ENCODE data around the gene SERPINB1.
"Not testable (repeated sequence)": the region's sequence is repeated elsewhere in the genome, so short reads cannot be mapped to it uniquely, and the experiment has no call there.

Gene SERPINB1

DNA sequence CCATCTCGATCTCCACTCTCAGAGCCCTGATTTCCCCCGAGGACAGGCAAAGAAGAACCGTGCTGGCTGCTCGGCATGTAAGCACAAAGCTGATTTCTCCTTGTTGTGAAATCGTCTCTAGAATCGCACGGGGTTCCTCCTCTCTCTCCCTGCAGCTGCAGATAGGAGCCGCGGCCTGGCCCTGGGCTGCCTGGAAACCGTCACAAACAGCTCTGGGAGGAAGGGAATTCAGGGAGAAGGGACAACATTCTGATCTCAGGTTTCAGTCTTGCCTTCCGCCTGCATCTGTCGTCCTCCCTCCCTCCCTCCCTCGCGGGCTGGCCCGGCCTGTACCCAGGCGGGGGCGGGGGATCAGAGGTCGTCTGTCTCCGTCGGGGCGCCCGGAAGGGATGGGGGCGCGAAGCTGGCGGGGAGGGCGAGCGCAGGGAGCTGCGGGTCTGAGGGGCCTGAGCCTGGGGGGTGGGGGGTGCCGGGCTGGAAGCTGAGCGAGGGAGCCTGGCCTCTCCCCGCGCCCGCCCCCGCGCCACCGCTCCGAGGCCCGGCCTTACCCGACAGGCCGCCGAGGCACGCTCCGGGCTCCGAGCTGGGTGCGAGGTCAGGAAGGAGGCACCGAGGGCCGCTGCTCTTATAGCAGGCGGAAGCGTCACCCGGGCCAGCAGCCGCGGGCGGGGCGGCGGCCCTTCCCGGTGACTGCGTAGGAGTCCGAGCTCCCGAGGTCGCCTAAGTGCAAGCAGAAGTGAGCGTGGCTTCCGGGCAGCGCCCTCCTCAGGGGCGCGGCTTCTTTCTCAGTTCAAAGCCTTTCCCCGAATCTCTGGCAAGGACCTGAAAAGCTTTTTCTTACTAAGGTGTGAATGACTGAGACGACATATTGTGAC, at the start of gene SERPINB1:
SERPINB1 (minus strand) TSS at position 600 of the 875 bp plus-strand sequence. CDS start 1,277 bp downstream, outside the sequence.
- Histone ChIP-seq H3K27me3 (ENCODE audit: insufficient read depth, low read length) (no peaks in the 10 kb centered on the region), H3K79me2 (ENCODE audit: control insufficient read depth, insufficient read depth, low read length, unreplicated experiment) (peaks cover 14% of the 10 kb centered on the region), H2AFZ (ENCODE audit: low read length, unreplicated experiment) (peak within 1 kb of the TSS; percentile 69), H3K4me3 (ENCODE audit: low read depth, low read length) (peak within 1 kb of the TSS; percentile 86), H3K36me3 (ENCODE audit: insufficient read depth, low read length) (peaks cover 11% of the 10 kb centered on the region), H3K4me1 (ENCODE audit: control insufficient read depth, insufficient read depth, low read length, unreplicated experiment) (peaks cover 37% of the 10 kb centered on the region), H3K27ac (ENCODE audit: low read depth, low read length) (peak within 1 kb of the TSS; percentile 84)

DNA sequence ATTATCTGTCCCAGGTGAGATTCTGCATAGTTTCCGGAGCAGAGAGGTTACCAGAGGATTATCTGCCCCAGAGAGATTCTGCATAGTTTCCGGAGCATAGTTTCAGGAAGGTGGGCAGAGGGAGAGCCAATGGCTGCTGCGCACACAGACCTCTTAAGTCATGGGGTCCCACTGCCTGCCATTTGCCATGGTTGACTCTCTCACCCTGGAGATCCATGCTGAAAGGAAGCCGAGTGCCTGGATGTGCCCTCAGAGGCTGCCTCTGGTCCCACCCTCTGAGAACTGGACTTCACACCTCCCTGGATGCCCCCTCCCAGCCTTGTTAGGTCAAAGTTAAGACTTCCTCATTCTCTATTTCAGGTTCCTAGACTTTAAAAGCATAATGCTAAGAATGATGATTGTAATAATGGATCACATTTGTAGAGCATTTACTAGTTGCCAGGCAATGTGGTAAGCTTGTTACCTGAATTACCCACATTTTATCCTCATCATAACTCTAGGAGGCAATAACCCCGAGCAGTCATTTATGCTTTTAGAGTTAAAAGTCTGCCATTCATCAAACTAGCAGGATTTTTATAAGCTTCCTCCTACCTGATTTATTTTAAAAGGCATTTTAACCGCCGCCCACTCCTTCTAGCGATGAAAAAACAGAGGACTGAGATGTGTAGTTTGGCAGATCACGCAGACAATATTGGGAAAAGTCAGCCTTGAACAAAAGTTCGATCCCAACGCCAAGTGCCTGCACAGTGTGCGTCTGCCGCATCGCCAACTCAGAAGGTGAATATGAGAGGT, 49.5 kb upstream of the SERPINB1 start:
- peaks cover 25% of the 10 kb centered on the region for H3K36me3 ChIP-seq (ENCODE audit: insufficient read depth, low read length)
- H3K27ac ChIP-seq (ENCODE audit: low read depth, low read length): no peak overlapping the region
- H2AFZ ChIP-seq (ENCODE audit: low read length, unreplicated experiment): no peak overlapping the region
- no peak overlapping the region for H3K4me3 ChIP-seq (ENCODE audit: low read depth, low read length)
- no peaks in the 10 kb centered on the region for H3K79me2 ChIP-seq (ENCODE audit: control insufficient read depth, insufficient read depth, low read length, unreplicated experiment)
- H3K4me1 ChIP-seq (ENCODE audit: control insufficient read depth, insufficient read depth, low read length, unreplicated experiment): no peaks in the 10 kb centered on the region
- no peaks in the 10 kb centered on the region for H3K27me3 ChIP-seq (ENCODE audit: insufficient read depth, low read length)

DNA sequence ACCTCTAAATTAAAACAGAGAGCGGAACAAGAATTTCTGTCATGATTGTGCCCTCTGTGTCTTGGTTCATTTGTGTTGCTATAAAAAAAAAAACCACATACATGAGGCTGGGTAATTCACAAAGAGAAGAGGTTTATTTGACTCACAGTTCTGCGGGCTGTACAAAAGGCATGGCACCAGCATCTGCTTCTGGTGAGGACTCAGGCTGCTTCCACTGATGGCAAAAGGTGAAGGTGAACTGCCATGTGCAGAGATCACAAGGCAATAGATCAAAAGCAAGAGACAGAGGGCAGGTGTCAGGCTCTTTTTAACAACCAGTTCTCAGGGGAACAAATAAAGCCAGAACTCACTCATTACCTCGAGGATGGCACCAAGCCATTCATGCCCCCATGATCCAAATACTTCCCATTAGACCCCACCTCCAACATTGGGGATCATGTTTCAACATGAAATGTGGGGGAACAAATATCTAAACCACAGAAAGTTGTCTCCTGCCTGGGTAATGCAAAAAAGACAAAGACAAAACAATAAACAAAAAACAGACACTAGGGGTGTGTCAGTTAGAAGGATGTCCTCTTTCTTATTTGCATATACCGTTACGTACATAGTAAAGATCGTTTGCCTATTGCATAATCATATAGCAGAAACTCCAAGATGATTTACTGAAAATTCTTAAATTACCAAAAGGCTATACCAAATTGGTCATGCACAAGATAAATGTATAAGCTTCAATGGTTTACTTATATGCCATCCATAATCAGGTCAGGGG, 44.5 kb upstream of the SERPINB1 start:
- H3K27me3 ChIP-seq (ENCODE audit: insufficient read depth, low read length): no peaks in the 10 kb centered on the region
- H2AFZ ChIP-seq (ENCODE audit: low read length, unreplicated experiment): no peak overlapping the region
- no peaks in the 10 kb centered on the region for H3K4me1 ChIP-seq (ENCODE audit: control insufficient read depth, insufficient read depth, low read length, unreplicated experiment)
- no peak overlapping the region for H3K27ac ChIP-seq (ENCODE audit: low read depth, low read length)
- H3K36me3 ChIP-seq (ENCODE audit: insufficient read depth, low read length): no peaks in the 10 kb centered on the region; the same call in 1 of the 2 replicates
- no peak overlapping the region for H3K4me3 ChIP-seq (ENCODE audit: low read depth, low read length)
- no peaks in the 10 kb centered on the region for H3K79me2 ChIP-seq (ENCODE audit: control insufficient read depth, insufficient read depth, low read length, unreplicated experiment)

- no peak overlapping the region for H3K27ac ChIP-seq (ENCODE audit: low read depth, low read length)
- no peak overlapping the region for H2AFZ ChIP-seq (ENCODE audit: low read length, unreplicated experiment)
- no peaks in the 10 kb centered on the region for H3K79me2 ChIP-seq (ENCODE audit: control insufficient read depth, insufficient read depth, low read length, unreplicated experiment)
- no peaks in the 10 kb centered on the region; the same call in 1 of the 2 replicates for H3K36me3 ChIP-seq (ENCODE audit: insufficient read depth, low read length)
- no peak overlapping the region for H3K4me3 ChIP-seq (ENCODE audit: low read depth, low read length)
- no peaks in the 10 kb centered on the region for H3K4me1 ChIP-seq (ENCODE audit: control insufficient read depth, insufficient read depth, low read length, unreplicated experiment)
- no peaks in the 10 kb centered on the region for H3K27me3 ChIP-seq (ENCODE audit: insufficient read depth, low read length)
Measured at GRCh38 chr6:2884804-2885203, 43.1 kb upstream of the SERPINB1 start.

DNA sequence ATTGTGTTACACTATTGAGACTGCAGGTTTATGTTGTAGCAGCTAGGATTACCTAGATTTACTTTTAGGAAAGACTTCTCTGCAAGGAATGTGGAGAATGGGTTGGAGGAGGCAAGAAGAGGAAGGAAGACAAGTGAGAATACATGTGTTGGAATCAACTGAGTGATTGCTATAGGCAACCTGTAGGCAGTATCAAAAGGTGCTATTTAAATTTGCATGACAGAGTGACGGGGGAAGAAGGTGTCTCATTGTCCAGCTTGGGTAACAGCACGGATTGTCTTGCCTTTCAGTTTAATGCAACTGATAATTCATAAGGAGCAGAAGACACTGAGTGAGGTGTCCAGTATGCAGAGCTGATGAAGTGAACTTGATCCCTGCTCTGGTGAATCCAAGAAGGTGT, 42.0 kb upstream of the SERPINB1 start:
- H3K79me2 ChIP-seq (ENCODE audit: control insufficient read depth, insufficient read depth, low read length, unreplicated experiment): no peaks in the 10 kb centered on the region
- no peak overlapping the region for H2AFZ ChIP-seq (ENCODE audit: low read length, unreplicated experiment)
- no peak overlapping the region for H3K4me3 ChIP-seq (ENCODE audit: low read depth, low read length)
- H3K27me3 ChIP-seq (ENCODE audit: insufficient read depth, low read length): no peaks in the 10 kb centered on the region
- no peaks in the 10 kb centered on the region for H3K4me1 ChIP-seq (ENCODE audit: control insufficient read depth, insufficient read depth, low read length, unreplicated experiment)
- no peaks in the 10 kb centered on the region; the same call in 1 of the 2 replicates for H3K36me3 ChIP-seq (ENCODE audit: insufficient read depth, low read length)
- no peak overlapping the region for H3K27ac ChIP-seq (ENCODE audit: low read depth, low read length)

DNA sequence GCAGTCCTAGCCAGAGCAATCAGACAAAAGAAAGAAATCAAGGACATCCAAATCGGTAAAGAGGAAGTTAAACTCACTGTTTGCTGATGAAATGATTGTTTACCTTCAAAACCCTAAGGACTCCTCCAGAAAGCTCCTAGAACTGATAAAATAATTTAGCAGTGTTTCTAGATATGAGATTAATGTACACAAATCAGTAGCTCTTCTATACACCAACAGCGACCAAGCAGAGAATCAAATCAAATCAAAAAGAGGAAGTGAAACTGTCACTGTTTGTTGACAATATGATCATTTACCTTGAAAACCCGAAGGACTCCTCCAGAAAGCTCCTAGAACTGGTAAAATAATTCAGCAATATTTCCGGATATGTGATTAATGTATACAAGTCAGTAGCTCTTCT, 39.8 kb upstream of the SERPINB1 start:
- Histone ChIP-seq H3K79me2 (ENCODE audit: control insufficient read depth, insufficient read depth, low read length, unreplicated experiment) (no peaks in the 10 kb centered on the region), H3K4me1 (ENCODE audit: control insufficient read depth, insufficient read depth, low read length, unreplicated experiment) (peaks cover 14% of the 10 kb centered on the region), H3K27me3 (ENCODE audit: insufficient read depth, low read length) (no peaks in the 10 kb centered on the region), H3K36me3 (ENCODE audit: insufficient read depth, low read length) (no peaks in the 10 kb centered on the region), H3K4me3 (ENCODE audit: low read depth, low read length) (no peak overlapping the region), H2AFZ (ENCODE audit: low read length, unreplicated experiment) (no peak overlapping the region), H3K27ac (ENCODE audit: low read depth, low read length) (no peak overlapping the region)

DNA sequence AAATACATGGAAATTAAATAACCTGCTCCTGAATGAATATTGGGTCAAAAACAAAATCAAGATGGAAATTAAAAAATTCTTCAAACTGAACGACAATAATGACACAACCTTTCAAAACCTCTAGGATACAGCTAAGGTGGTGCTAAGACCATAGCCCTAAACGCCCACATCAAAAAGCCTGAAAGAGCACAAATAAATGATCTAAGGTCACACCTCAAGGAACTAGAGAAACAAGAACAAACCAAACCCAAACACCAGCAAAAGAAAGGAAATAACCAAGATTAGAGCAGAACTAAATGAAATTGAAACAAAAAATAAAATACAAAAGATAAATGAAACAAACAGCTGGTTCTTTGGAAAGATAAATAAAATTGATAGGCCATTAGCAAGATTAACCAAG, 38.5 kb upstream of the SERPINB1 start:
- H3K4me3 ChIP-seq (ENCODE audit: low read depth, low read length); H3K79me2 ChIP-seq (ENCODE audit: control insufficient read depth, insufficient read depth, low read length, unreplicated experiment); H3K27me3 ChIP-seq (ENCODE audit: insufficient read depth, low read length); H3K36me3 ChIP-seq (ENCODE audit: insufficient read depth, low read length); H3K27ac ChIP-seq (ENCODE audit: low read depth, low read length); H2AFZ ChIP-seq (ENCODE audit: low read length, unreplicated experiment): not testable (repeated sequence)
- H3K4me1 ChIP-seq (ENCODE audit: control insufficient read depth, insufficient read depth, low read length, unreplicated experiment): peaks cover 16% of the 10 kb centered on the region

DNA sequence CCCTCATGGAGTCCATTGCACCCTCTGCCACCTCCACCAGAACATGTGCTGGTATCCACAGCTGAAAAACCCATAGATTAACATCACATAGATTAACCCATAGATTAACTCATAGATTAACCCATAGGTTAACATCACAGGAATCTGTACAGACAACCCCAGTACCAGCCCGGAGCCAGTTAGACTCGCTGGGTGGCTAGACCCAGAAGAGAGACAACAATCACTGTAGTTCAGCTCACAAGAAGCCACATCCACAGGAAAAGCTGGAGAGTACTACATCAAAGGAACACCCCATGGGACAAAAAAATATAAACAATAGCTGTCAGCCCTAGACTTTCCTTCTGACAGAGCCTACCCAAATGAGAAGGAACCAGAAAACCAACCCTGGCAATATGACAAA, 36.3 kb upstream of the SERPINB1 start:
- H3K27me3 ChIP-seq (ENCODE audit: insufficient read depth, low read length): no peaks in the 10 kb centered on the region
- no peaks in the 10 kb centered on the region for H3K36me3 ChIP-seq (ENCODE audit: insufficient read depth, low read length)
- peaks cover 21% of the 10 kb centered on the region for H3K4me1 ChIP-seq (ENCODE audit: control insufficient read depth, insufficient read depth, low read length, unreplicated experiment)
- H3K79me2 ChIP-seq (ENCODE audit: control insufficient read depth, insufficient read depth, low read length, unreplicated experiment): peaks cover 4% of the 10 kb centered on the region
- H3K4me3 ChIP-seq (ENCODE audit: low read depth, low read length): peak overlapping the region; percentile 11; the same call in 1 of the 2 replicates
- peak overlapping the region; percentile 95; the same call in 1 of the 2 replicates for H3K27ac ChIP-seq (ENCODE audit: low read depth, low read length)
- no peak overlapping the region for H2AFZ ChIP-seq (ENCODE audit: low read length, unreplicated experiment)

GRCh38 chr6:2877057-2877882, 35.6 kb upstream of the SERPINB1 start:
- peaks cover 4% of the 10 kb centered on the region for H3K79me2 ChIP-seq (ENCODE audit: control insufficient read depth, insufficient read depth, low read length, unreplicated experiment)
- H3K27ac ChIP-seq (ENCODE audit: low read depth, low read length): peak overlapping the region; percentile 95
- H3K4me1 ChIP-seq (ENCODE audit: control insufficient read depth, insufficient read depth, low read length, unreplicated experiment): peaks cover 21% of the 10 kb centered on the region
- H3K4me3 ChIP-seq (ENCODE audit: low read depth, low read length): peak overlapping the region; percentile 84
- peak overlapping the region; percentile 1 for H2AFZ ChIP-seq (ENCODE audit: low read length, unreplicated experiment)
- H3K27me3 ChIP-seq (ENCODE audit: insufficient read depth, low read length): no peaks in the 10 kb centered on the region
- H3K36me3 ChIP-seq (ENCODE audit: insufficient read depth, low read length): no peaks in the 10 kb centered on the region

All from ACC112 (cell line).